Liver (tissue), 9 donors: ENCODE measurements around the gene TM9SF4. TPM values are rescaled to one million over a fixed set of nuclear protein-coding genes. Genes with fewer than 3 reads are reported as not detected.

ENCODE experiments used
- DNase-seq: peaks from one replicate; pipeline ENCODE4 v3.0.0-alpha.2; 2017; ENCODE audit warnings: low spot score
- H3K27ac ChIP-seq, 2 donors: one replicate each; pipeline ENCODE4 v1.7.0; 2013; ENCODE audit warnings: inconsistent platforms in 2 of 2, low read length in 2 of 2, control low read depth in 1 of 2, low read depth in 1 of 2, mild to moderate bottlenecking in 1 of 2
- H3K27me3 ChIP-seq, 4 donors: one replicate each; pipeline versions ENCODE4 v1.6.1 to v1.7.0; 2013; ENCODE audit warnings: low read length in 3 of 4, inconsistent platforms in 1 of 4, mild to moderate bottlenecking in 1 of 4, moderate library complexity in 1 of 4; ENCODE audit not compliant: control insufficient read depth in 4 of 4, insufficient read depth in 4 of 4
- H3K36me3 ChIP-seq, 4 donors: one replicate each; pipeline versions ENCODE4 v1.6.1 to v1.7.0; 2013; ENCODE audit warnings: low read length in 3 of 4, mild to moderate bottlenecking in 3 of 4, low read depth in 1 of 4, moderate library complexity in 1 of 4; ENCODE audit not compliant: control insufficient read depth in 4 of 4, insufficient read depth in 3 of 4
- H3K4me1 ChIP-seq, 4 donors: one replicate each; pipeline versions ENCODE4 v1.6.1 to v1.7.0; 2013; ENCODE audit warnings: low read length in 3 of 4, mild to moderate bottlenecking in 3 of 4, moderate library complexity in 1 of 4; ENCODE audit not compliant: control insufficient read depth in 4 of 4, insufficient read depth in 4 of 4
- H3K4me3 ChIP-seq, 3 donors: one replicate each; pipeline versions ENCODE4 v1.6.1 to v1.7.0; 2013; ENCODE audit warnings: low read length in 3 of 3, control low read depth in 1 of 3, low read depth in 1 of 3, mild to moderate bottlenecking in 1 of 3
- H3K9ac ChIP-seq, 2 donors: one replicate each; pipeline ENCODE4 v1.7.0; 2013; ENCODE audit warnings: low read length in 2 of 2, mild to moderate bottlenecking in 2 of 2, moderate library complexity in 2 of 2, control low read depth in 1 of 2, low read depth in 1 of 2
- H3K9me3 ChIP-seq, 4 donors: one replicate each; pipeline versions ENCODE4 v1.6.1 to v1.7.0; 2013; ENCODE audit warnings: low read length in 3 of 4; ENCODE audit not compliant: control insufficient read depth in 4 of 4
- ATF3 ChIP-seq: IDR thresholded peaks from 2 replicates; pipeline ENCODE4 v1.6.1; 2016; ENCODE audit warnings: antibody characterized with exemption
- FOXA1 ChIP-seq: IDR thresholded peaks from 2 replicates; pipeline ENCODE4 v1.6.1; 2016; ENCODE audit warnings: antibody characterized with exemption
- FOXA2 ChIP-seq: IDR thresholded peaks from 2 replicates; pipeline ENCODE4 v1.6.1; 2016; ENCODE audit warnings: antibody characterized with exemption
- HNF4A ChIP-seq, 2 donors: conservative IDR thresholded peaks; 2 replicates each; pipeline ENCODE4 v1.6.1; 2016; ENCODE audit warnings: antibody characterized with exemption in 2 of 2, mild to moderate bottlenecking in 2 of 2
- JUND ChIP-seq, 2 donors: IDR thresholded peaks; 2 replicates each; pipeline ENCODE4 v1.6.1; 2016; ENCODE audit warnings: antibody characterized with exemption in 2 of 2
- RAD21 ChIP-seq, 2 donors: IDR thresholded peaks; 2 replicates each; pipeline ENCODE4 v1.6.1; 2016; ENCODE audit warnings: antibody characterized with exemption in 2 of 2, mild to moderate bottlenecking in 2 of 2
- REST ChIP-seq: IDR thresholded peaks from 2 replicates; pipeline ENCODE4 v1.6.1; 2016; ENCODE audit warnings: antibody characterized with exemption, mild to moderate bottlenecking
- RXRA ChIP-seq, 2 donors: IDR thresholded peaks; 2 replicates each; pipeline ENCODE4 v1.6.1; 2017 to 2018; ENCODE audit warnings: antibody characterized with exemption in 2 of 2, mild to moderate bottlenecking in 1 of 2
- TAF1 ChIP-seq: conservative IDR thresholded peaks from 2 replicates; pipeline ENCODE4 v1.6.1; 2016; ENCODE audit warnings: antibody characterized with exemption, mild to moderate bottlenecking
- ZBTB33 ChIP-seq: IDR thresholded peaks from 2 replicates; pipeline ENCODE4 v1.6.1; 2016; ENCODE audit warnings: antibody characterized with exemption
- WGBS: extraction: QIAGEN DNeasy Blood & Tissue Kit; methylation state at CpG from one replicate; pipeline ENCODE4 v1.1.7; 2013; 5-methylcytosine and 5-hydroxymethylcytosine counted together
- polyA plus RNA-seq, 2 donors: library from polyadenylated mRNA; stranded (reverse) in 1 of 2; unstranded in 1 of 2; fragments of 200-250 nt in 1 of 2; fragments of >200 nt in 1 of 2; fragmentation: Nextera tagmentation in 1 of 2; extraction: Ambion mirVana in 1 of 2; gene quantifications; one replicate each; pipeline versions ENCODE4 v1.2.1 to v1.2.3, GENCODE V29; 2013 to 2015
- total RNA-seq, 2 donors: library from RNA; depleted of rRNA; stranded (reverse); fragments of >200 nt; gene quantifications; one replicate each; pipeline ENCODE4 v1.2.3, GENCODE V29; 2014
- donor health status: healthy.
- donor health status: healthy.
- donor health status: healthy.
- donor health status: healthy.
- donor health status: healthy.

The TM9SF4 gene
- total and polyA plus RNA-seq, 4 donors: 15.9 to 26.2 (median 22.2) TPM

- TF ChIP-seq REST (no peak), RXRA (IDR thresholded peaks at IDR 0.05) (no peak)
These were observed 75.6 kb downstream of the TM9SF4 start (continued) for GRCh38 chr20:32184961-32185603.

- Histone ChIP-seq H3K27ac (no peak overlapping the region), H3K27me3 (no peaks in the 10 kb centered on the region), H3K9me3 (no peaks in the 10 kb centered on the region), H3K36me3 (no peaks in the 10 kb centered on the region), H3K4me1 (peaks cover 0 to 16% (median 5%) of the 10 kb centered on the region in 4 donors), H3K4me3 (no peak overlapping the region), H3K9ac (no peak overlapping the region)
- DNase-seq: no peak
- WGBS: 96% methylated on average over 1 of the region's 1 CpG
- no peak for TF ChIP-seq ATF3
These were observed 77.0 kb downstream of the TM9SF4 start for GRCh38 chr20:32186506-32186905.

- H3K27ac ChIP-seq: no peak overlapping the region
- H3K4me3 ChIP-seq: no peak overlapping the region
- H3K36me3 ChIP-seq: no peaks in the 10 kb centered on the region
- 97% methylated on average over 17 of the region's 17 CpGs for WGBS
- no peak for DNase-seq
- TF ChIP-seq FOXA1 (no peak), TAF1 (no peak), JUND (IDR thresholded peaks at IDR 0.05) (no peak), RAD21 (IDR thresholded peaks at IDR 0.05) (no peak), ZBTB33 (no peak), HNF4A (conservative IDR thresholded peaks at IDR 0.05) (no peak), FOXA2 (no peak)
- peaks cover 0 to 16% (median 6%) of the 10 kb centered on the region in 4 donors for H3K4me1 ChIP-seq
- H3K27me3 ChIP-seq: no peaks in the 10 kb centered on the region
- no peak overlapping the region for H3K9ac ChIP-seq
- H3K9me3 ChIP-seq: no peaks in the 10 kb centered on the region
These were observed 79.0 kb downstream of the TM9SF4 start for GRCh38 chr20:32188376-32189122.
